ENCODE data around the gene GNG3.
"Not testable (repeated sequence)": the region's sequence is repeated elsewhere in the genome, so short reads cannot be mapped to it uniquely, and the experiment has no call there.

The GNG3 gene

GRCh38 chr11:62726915-62727164 lies 19.4 kb downstream of the GNG3 start:
- H3K9me3 ChIP-seq (ENCODE audit: control insufficient read depth, low read depth, low read length) = no peaks in the 10 kb centered on the region
- H3K4me1 ChIP-seq (ENCODE audit: control insufficient read depth, low read depth, low read length) = peaks cover 15% of the 10 kb centered on the region
- H3K36me3 ChIP-seq (ENCODE audit: control insufficient read depth, low read depth, low read length) = peaks cover 34% of the 10 kb centered on the region
- H3K4me3 ChIP-seq (ENCODE audit: low read length) = peak overlapping the region; percentile 66
- no peak overlapping the region for H3K27ac ChIP-seq (ENCODE audit: low read length)
- H3K9ac ChIP-seq (ENCODE audit: low read length) = peak overlapping the region; percentile 77
- H3K27me3 ChIP-seq (ENCODE audit: control insufficient read depth, insufficient read depth, low read length) = no peaks in the 10 kb centered on the region

- Histone ChIP-seq H3K27me3 (ENCODE audit: control insufficient read depth, insufficient read depth, low read length) (no peaks in the 10 kb centered on the region), H3K9me3 (ENCODE audit: control insufficient read depth, low read depth, low read length) (no peaks in the 10 kb centered on the region), H3K4me1 (ENCODE audit: control insufficient read depth, low read depth, low read length) (peaks cover 15% of the 10 kb centered on the region), H3K4me3 (ENCODE audit: low read length) (peak within 1 kb of the TSS; percentile 66), H3K27ac (ENCODE audit: low read length) (peak within 1 kb of the TSS; percentile 90), H3K9ac (ENCODE audit: low read length) (peak within 1 kb of the TSS; percentile 77), H3K36me3 (ENCODE audit: control insufficient read depth, low read depth, low read length) (peaks cover 29% of the 10 kb centered on the region)
Measured at GRCh38 chr11:62727165-62727871, 19.8 kb downstream of the GNG3 start, which contains the start of gene HNRNPUL2. Gene HNRNPUL2, minus strand, starts transcription at chr11:62727457. Its CDS starts 301 bp downstream, at chr11:62727156.

- H3K4me1 ChIP-seq (ENCODE audit: control insufficient read depth, low read depth, low read length) = peaks cover 15% of the 10 kb centered on the region
- peak overlapping the region; percentile 66 for H3K4me3 ChIP-seq (ENCODE audit: low read length)
Measured at GRCh38 chr11:62727872-62728170, 20.3 kb downstream of the GNG3 start.

GRCh38 chr11:62728171-62728988 lies 20.9 kb downstream of the GNG3 start, which contains the start of gene TTC9C:
Gene TTC9C, plus strand, starts transcription at chr11:62728486. Its CDS starts 363 bp downstream, at chr11:62728849.
- H3K4me1 ChIP-seq (ENCODE audit: control insufficient read depth, low read depth, low read length) = peaks cover 15% of the 10 kb centered on the region
- peak within 1 kb of the TSS; percentile 77 for H3K9ac ChIP-seq (ENCODE audit: low read length)
- peak within 1 kb of the TSS; percentile 66 for H3K4me3 ChIP-seq (ENCODE audit: low read length)
- peak within 1 kb of the TSS; percentile 90 for H3K27ac ChIP-seq (ENCODE audit: low read length)
- no peaks in the 10 kb centered on the region for H3K9me3 ChIP-seq (ENCODE audit: control insufficient read depth, low read depth, low read length)
- H3K27me3 ChIP-seq (ENCODE audit: control insufficient read depth, insufficient read depth, low read length) = no peaks in the 10 kb centered on the region
- H3K36me3 ChIP-seq (ENCODE audit: control insufficient read depth, low read depth, low read length) = peaks cover 24% of the 10 kb centered on the region

More at GRCh38 chr11:62727872-62728170, 20.3 kb downstream of the GNG3 start:
- no peaks in the 10 kb centered on the region for H3K9me3 ChIP-seq (ENCODE audit: control insufficient read depth, low read depth, low read length)
- no peaks in the 10 kb centered on the region for H3K27me3 ChIP-seq (ENCODE audit: control insufficient read depth, insufficient read depth, low read length)
- H3K27ac ChIP-seq (ENCODE audit: low read length) = peak overlapping the region; percentile 90
- H3K9ac ChIP-seq (ENCODE audit: low read length) = peak overlapping the region; percentile 77
- H3K36me3 ChIP-seq (ENCODE audit: control insufficient read depth, low read depth, low read length) = peaks cover 24% of the 10 kb centered on the region

- not testable (repeated sequence) for H3K9me3 ChIP-seq (ENCODE audit: control insufficient read depth, low read depth, low read length); H3K36me3 ChIP-seq (ENCODE audit: control insufficient read depth, low read depth, low read length); H3K9ac ChIP-seq (ENCODE audit: low read length); H3K27ac ChIP-seq (ENCODE audit: low read length); H3K4me1 ChIP-seq (ENCODE audit: control insufficient read depth, low read depth, low read length); H3K27me3 ChIP-seq (ENCODE audit: control insufficient read depth, insufficient read depth, low read length); H3K4me3 ChIP-seq (ENCODE audit: low read length)
Measured at GRCh38 chr11:62730076-62730475, 22.6 kb downstream of the GNG3 start.

GRCh38 chr11:62732830-62733229 lies 25.4 kb downstream of the GNG3 start:
- H3K4me1 ChIP-seq (ENCODE audit: control insufficient read depth, low read depth, low read length) = peaks cover 3% of the 10 kb centered on the region
- H3K9me3 ChIP-seq (ENCODE audit: control insufficient read depth, low read depth, low read length) = no peaks in the 10 kb centered on the region
- no peak overlapping the region for H3K4me3 ChIP-seq (ENCODE audit: low read length)
- no peak overlapping the region for H3K9ac ChIP-seq (ENCODE audit: low read length)
- H3K27me3 ChIP-seq (ENCODE audit: control insufficient read depth, insufficient read depth, low read length) = no peaks in the 10 kb centered on the region
- no peak overlapping the region for H3K27ac ChIP-seq (ENCODE audit: low read length)
- H3K36me3 ChIP-seq (ENCODE audit: control insufficient read depth, low read depth, low read length) = peaks cover 20% of the 10 kb centered on the region

- Histone ChIP-seq H3K27ac (ENCODE audit: low read length) (no peak overlapping the region), H3K36me3 (ENCODE audit: control insufficient read depth, low read depth, low read length) (peaks cover 25% of the 10 kb centered on the region), H3K9me3 (ENCODE audit: control insufficient read depth, low read depth, low read length) (no peaks in the 10 kb centered on the region), H3K27me3 (ENCODE audit: control insufficient read depth, insufficient read depth, low read length) (no peaks in the 10 kb centered on the region), H3K4me1 (ENCODE audit: control insufficient read depth, low read depth, low read length) (no peaks in the 10 kb centered on the region), H3K9ac (ENCODE audit: low read length) (no peak overlapping the region), H3K4me3 (ENCODE audit: low read length) (no peak overlapping the region)
Measured at GRCh38 chr11:62737196-62737595, 29.7 kb downstream of the GNG3 start.

- H3K27ac ChIP-seq (ENCODE audit: low read length) = no peak overlapping the region
- no peaks in the 10 kb centered on the region for H3K4me1 ChIP-seq (ENCODE audit: control insufficient read depth, low read depth, low read length)
- no peak overlapping the region for H3K4me3 ChIP-seq (ENCODE audit: low read length)
- H3K27me3 ChIP-seq (ENCODE audit: control insufficient read depth, insufficient read depth, low read length) = no peaks in the 10 kb centered on the region
- no peak overlapping the region for H3K9ac ChIP-seq (ENCODE audit: low read length)
- peaks cover 20% of the 10 kb centered on the region for H3K36me3 ChIP-seq (ENCODE audit: control insufficient read depth, low read depth, low read length)
- H3K9me3 ChIP-seq (ENCODE audit: control insufficient read depth, low read depth, low read length) = no peaks in the 10 kb centered on the region
Measured at GRCh38 chr11:62747475-62748160, 40.1 kb downstream of the GNG3 start.

GRCh38 chr11:62749931-62750330 lies 42.5 kb downstream of the GNG3 start:
- H3K9ac ChIP-seq (ENCODE audit: low read length); H3K27ac ChIP-seq (ENCODE audit: low read length); H3K4me1 ChIP-seq (ENCODE audit: control insufficient read depth, low read depth, low read length); H3K27me3 ChIP-seq (ENCODE audit: control insufficient read depth, insufficient read depth, low read length); H3K4me3 ChIP-seq (ENCODE audit: low read length); H3K9me3 ChIP-seq (ENCODE audit: control insufficient read depth, low read depth, low read length): not testable (repeated sequence)
- H3K36me3 ChIP-seq (ENCODE audit: control insufficient read depth, low read depth, low read length) = peaks cover 27% of the 10 kb centered on the region

GRCh38 chr11:62752177-62752785 lies 44.8 kb downstream of the GNG3 start:
- Histone ChIP-seq H3K9ac (ENCODE audit: low read length) (no peak overlapping the region), H3K27ac (ENCODE audit: low read length) (no peak overlapping the region), H3K36me3 (ENCODE audit: control insufficient read depth, low read depth, low read length) (peaks cover 27% of the 10 kb centered on the region), H3K27me3 (ENCODE audit: control insufficient read depth, insufficient read depth, low read length) (no peaks in the 10 kb centered on the region), H3K9me3 (ENCODE audit: control insufficient read depth, low read depth, low read length) (no peaks in the 10 kb centered on the region), H3K4me3 (ENCODE audit: low read length) (no peak overlapping the region), H3K4me1 (ENCODE audit: control insufficient read depth, low read depth, low read length) (peaks cover 4% of the 10 kb centered on the region)

GRCh38 chr11:62752994-62753735 lies 45.7 kb downstream of the GNG3 start:
- Histone ChIP-seq H3K9ac (ENCODE audit: low read length) (no peak overlapping the region), H3K4me1 (ENCODE audit: control insufficient read depth, low read depth, low read length) (peaks cover 6% of the 10 kb centered on the region), H3K4me3 (ENCODE audit: low read length) (peak overlapping the region; percentile 85), H3K27me3 (ENCODE audit: control insufficient read depth, insufficient read depth, low read length) (no peaks in the 10 kb centered on the region), H3K9me3 (ENCODE audit: control insufficient read depth, low read depth, low read length) (no peaks in the 10 kb centered on the region), H3K27ac (ENCODE audit: low read length) (no peak overlapping the region), H3K36me3 (ENCODE audit: control insufficient read depth, low read depth, low read length) (peaks cover 27% of the 10 kb centered on the region)
